GM12892 (cell line): ENCODE measurements around the gene ZNF212.
"Not testable (repeated sequence)": the region's sequence is repeated elsewhere in the genome, so short reads cannot be mapped to it uniquely, and the experiment has no call there.

Experiments
- DNase-seq: peaks from one replicate; pipeline ENCODE4 v3.0.0; 2011; ENCODE audit not compliant: insufficient read length
- FAIRE-seq: peaks from 2 replicates; lab custom pipeline; 2011; peaks lifted over from hg19 to GRCh38; lab: Jason Lieb, UNC
- POLR2A ChIP-seq: IDR thresholded peaks from 2 replicates; pipeline ENCODE4 v1.6.1; 2011; ENCODE audit warnings: low read depth, low read length, control low read depth
- POLR2AphosphoS5 ChIP-seq: IDR thresholded peaks from 2 replicates; pipeline ENCODE4 v1.6.1; 2011; ENCODE audit warnings: low read depth, low read length, control low read depth
- TAF1 ChIP-seq: IDR thresholded peaks from 2 replicates; pipeline ENCODE4 v1.6.1; 2011; ENCODE audit warnings: low read depth, mild to moderate bottlenecking, control low read depth, low read length, borderline replicate concordance

The ZNF212 gene

DNA sequence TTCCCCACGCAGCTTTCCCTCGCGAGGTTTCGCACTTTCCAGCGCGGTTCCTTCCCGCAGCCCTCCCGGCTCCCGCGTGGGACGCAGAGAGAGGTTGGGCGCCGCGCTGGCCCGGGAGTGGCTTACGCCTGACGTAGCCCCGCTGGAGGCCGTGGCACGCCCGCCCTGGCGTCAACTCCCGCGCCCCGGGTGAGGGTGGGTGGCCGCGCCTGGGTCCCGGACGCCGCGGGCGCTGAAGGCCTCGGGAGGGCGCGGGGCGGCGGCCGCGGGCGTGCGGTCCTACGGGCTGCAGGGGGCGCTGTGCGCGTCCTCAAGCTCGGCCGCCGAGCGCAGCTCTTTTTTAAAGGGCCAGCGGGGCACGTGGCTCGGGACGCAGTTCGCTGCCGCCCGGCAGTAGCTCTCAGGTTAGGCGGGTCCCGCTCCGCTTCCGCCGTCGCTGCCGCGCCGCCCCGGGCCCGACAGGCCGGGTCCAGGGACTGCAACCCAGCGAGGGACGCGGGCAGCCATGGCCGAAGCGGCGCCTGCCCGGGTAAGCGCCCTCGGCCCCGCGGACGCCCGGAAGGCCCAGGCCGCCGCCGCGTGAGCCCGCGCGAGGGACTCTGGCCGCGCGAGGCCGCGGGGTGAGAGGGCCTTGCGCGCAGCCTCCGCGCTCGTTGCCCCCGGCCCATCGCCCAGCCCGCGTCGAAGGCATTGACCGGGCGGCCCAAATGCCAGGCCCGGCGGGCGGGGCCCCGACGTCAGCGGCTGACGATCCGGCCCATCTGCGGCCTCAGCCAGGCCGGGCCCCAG is 22.6 kb downstream of the ZNF212 start, which contains the start of gene ZNF783:
TSS of gene ZNF783 (plus strand) at position 368 of the 789 bp plus-strand sequence. CDS start at position 506, 138 bp downstream.
- peak; percentile 67 for FAIRE-seq
- 0 out of 2 replicates have a peak, but pooled peaks have one; percentile 13 for TF ChIP-seq POLR2AphosphoS5
- peak; percentile 58; the same call in 1 of the 2 replicates for TF ChIP-seq POLR2A
- no peak for TF ChIP-seq TAF1
- peak; percentile 90 for DNase-seq

DNA sequence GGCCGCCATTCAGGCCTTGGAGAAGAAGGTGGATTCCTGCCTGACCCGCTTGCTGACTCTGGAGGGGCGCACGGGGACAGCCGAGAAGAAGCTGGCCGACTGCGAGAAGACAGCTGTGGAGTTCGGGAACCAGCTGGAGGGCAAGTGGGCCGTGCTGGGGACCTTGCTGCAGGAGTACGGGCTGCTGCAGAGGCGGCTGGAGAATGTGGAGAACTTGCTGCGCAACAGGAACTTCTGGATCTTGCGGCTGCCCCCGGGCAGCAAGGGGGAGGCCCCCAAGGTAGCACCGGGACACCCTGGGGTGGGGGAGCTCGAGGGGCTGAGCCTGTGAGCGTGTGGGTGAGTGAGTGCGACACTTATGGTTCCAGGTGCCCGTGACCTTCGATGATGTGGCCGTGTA is 27.0 kb downstream of the ZNF212 start:
- no peak for DNase-seq
- TF ChIP-seq POLR2A (no peak), POLR2AphosphoS5 (no peak), TAF1 (no peak)
- FAIRE-seq = no peak

DNA sequence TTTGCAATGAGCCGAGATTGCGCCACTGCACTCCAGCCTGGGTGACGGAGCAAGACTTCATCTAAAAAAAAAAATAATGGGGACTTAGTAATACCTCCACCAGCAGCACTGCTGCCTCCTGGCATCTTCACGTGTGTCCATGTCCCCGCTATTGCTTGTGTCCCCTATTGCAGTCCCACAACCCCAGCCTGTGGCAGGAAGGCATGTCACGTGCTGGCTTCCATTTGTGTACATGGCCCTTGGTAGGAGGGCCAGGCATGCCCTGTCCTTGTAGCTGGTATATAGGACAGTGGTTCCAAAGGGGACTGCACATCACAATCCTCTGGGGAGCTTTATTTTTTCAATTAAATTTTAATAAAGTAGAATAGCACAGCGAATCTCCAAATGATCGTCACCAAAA is 28.3 kb downstream of the ZNF212 start:
- TF ChIP-seq POLR2A = no peak
- no peak for TF ChIP-seq TAF1
- no peak for FAIRE-seq

GRCh38 chr7:149274424-149274823 is 35.0 kb downstream of the ZNF212 start:
- not testable (repeated sequence) for FAIRE-seq, DNase-seq

More for the DNA sequence above, 28.3 kb downstream of the ZNF212 start:
- no peak for DNase-seq

DNA sequence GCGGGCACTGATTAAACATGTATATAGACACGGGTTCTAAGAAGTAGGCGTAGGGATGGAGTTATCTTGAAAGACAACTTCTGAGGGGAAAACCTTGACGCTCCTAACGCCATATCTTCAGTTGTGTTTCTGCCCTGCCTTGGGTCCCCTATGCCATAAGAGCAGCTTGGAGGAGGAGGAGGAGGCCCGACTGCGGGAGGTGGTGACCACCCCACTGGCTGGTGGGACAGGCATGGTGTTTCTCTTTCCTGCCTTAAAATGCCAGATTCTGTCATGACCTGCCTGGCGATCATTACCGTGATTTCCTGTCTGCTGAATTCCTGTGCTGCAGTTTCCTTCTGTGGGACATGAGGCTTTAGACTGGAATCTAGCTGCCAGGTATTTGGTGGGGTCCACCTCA is 38.4 kb downstream of the ZNF212 start:
- DNase-seq (no peak), FAIRE-seq (no peak)
- no peak for TF ChIP-seq POLR2AphosphoS5
- TF ChIP-seq POLR2A = no peak
- TF ChIP-seq TAF1 = no peak

- FAIRE-seq = no peak
- TF ChIP-seq POLR2AphosphoS5 (0 out of 2 replicates have a peak, but pooled peaks have one; percentile 16), TAF1 (no peak)
- no peak for DNase-seq
These were observed 38.9 kb downstream of the ZNF212 start for GRCh38 chr7:149278396-149278795.

DNA sequence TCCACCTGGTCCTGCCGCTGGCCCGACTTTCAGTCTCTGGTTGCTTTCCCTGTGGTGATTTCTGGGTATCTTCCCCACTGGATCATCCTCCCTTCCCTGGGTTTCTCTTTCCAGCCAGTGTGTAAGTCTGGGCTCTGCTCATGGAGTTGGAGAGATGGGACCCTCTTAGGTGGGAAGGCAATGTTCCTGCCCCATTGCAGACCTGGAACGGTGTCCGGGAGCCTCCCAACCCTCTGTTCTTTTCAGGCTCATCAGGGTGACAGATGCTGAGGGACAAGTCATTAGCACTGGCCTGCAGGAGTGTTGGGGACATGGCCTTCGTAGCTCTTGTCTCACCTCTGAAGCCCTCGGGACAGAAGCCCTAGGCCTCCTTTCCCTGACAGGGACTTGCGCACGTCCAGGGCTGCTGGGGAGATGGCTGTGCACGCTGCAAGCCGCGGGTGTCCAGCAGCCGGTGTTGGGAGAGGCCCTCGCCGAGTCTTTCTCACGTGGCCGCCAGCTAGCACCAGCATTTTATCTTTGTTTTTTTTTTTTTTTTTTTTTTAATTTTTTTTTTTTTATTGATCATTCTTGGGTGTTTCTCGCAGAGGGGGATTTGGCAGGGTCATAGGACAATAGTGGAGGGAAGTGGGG is 39.8 kb downstream of the ZNF212 start:
- no peak for FAIRE-seq
- DNase-seq = no peak
- TF ChIP-seq POLR2AphosphoS5 = no peak
- TF ChIP-seq TAF1 = no peak
- TF ChIP-seq POLR2A = no peak

- FAIRE-seq = no peak
- DNase-seq = no peak
- TF ChIP-seq TAF1 (no peak), POLR2AphosphoS5 (no peak), POLR2A (no peak)
These were observed 40.7 kb downstream of the ZNF212 start for GRCh38 chr7:149280151-149280550.

DNA sequence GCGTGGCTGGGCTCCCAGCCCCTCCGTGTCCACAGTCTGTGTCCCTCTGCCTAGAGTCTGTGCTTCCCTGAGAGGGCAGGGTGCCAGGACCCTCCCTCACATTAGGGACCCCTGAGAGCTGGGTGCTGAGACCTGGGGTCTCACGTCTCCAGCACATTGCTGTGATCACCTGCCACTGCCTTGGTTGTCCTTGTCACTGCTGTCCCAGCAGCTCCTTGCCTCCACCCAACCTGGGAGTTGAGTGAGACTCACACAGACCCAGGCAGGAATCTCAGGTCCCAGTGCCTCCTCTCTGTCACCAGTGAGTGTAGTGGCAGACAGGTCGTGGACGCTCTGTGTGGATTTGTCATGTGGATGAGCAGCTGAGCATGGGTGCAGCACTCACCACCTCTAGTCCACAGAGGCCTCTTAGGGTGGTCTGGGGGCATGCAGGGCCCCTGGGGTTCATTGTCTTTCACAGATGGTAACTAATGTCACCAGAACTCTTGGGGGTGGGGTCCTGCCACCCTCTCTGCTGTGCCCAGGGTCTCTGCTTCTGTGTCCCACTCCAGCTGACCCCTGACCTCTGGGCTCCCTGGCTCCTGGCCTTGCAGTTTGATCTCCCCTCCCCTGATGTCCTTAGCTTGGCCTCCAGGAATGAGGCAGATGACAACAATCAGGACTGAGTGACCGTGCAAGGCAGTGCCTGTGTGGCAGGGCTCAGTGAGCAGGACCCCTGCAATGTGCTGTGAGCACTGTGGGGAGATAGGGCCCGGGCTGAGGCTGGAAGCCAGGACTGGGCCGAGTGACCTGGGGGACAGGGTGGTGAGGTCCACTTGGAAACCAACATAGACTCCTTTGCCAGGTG is 41.4 kb downstream of the ZNF212 start:
- FAIRE-seq (no peak), DNase-seq (no peak)
- TF ChIP-seq POLR2A (no peak), TAF1 (no peak), POLR2AphosphoS5 (no peak)

- FAIRE-seq (no peak), DNase-seq (no peak)
- TF ChIP-seq TAF1 (no peak), POLR2A (no peak), POLR2AphosphoS5 (no peak)
These were observed 42.3 kb downstream of the ZNF212 start for GRCh38 chr7:149281508-149282330.

DNA sequence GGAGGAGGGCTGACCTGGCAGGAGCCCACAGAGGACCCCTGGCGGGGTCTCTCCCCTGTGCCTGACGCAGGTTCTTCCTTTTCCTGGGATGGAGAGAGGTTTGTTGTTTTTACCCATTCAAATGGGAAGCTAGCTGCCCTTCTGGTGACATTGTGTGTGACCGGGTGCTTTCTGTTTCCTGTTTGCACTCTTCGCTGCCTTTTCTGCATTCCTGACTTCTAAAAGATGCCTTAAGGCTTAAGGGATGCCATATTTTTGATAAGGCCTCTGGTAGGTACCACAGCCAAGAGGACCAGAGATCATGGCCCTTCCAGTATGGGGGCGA is 42.8 kb downstream of the ZNF212 start:
- no peak for TF ChIP-seq POLR2AphosphoS5
- no peak for TF ChIP-seq POLR2A
- no peak for TF ChIP-seq TAF1
- no peak for FAIRE-seq
- no peak for DNase-seq
